ENCODE data around the gene HNRNPAB.

DNA sequence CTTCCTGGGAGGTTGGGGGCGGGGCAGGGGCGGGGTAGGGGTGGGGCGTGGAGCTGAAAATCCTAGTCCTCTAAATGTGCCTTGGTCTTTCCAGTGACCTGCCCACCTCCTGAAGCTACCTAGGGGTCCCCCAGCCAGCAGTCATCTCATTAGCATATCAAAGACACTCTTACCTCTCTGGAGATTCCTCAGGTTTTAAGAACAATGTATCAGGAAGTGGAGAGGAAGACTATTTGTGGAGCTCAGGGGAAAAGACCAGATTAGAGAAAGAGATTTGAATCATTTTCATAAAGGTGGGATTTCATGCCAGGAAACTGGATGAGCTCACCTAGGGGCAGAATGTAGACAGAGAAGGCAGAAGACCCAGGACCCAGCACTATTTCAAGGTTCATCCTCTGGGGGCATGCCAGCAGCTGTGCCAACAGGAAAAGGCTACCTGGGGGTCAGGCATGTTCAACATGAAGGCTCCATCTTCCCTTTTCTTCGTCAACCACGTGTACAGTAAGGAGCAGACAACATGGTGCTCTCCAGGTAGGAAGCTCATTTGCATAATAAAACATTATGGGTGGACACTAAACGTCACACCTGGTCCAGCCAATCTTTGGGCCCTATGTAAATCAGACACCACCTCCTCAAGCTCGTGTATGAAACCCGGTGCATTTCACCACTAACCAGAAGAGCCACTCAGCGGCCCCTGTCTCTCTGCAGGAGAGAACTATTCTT, 24.0 kb upstream of the HNRNPAB start:
- TF ChIP-seq, protein P1, sequence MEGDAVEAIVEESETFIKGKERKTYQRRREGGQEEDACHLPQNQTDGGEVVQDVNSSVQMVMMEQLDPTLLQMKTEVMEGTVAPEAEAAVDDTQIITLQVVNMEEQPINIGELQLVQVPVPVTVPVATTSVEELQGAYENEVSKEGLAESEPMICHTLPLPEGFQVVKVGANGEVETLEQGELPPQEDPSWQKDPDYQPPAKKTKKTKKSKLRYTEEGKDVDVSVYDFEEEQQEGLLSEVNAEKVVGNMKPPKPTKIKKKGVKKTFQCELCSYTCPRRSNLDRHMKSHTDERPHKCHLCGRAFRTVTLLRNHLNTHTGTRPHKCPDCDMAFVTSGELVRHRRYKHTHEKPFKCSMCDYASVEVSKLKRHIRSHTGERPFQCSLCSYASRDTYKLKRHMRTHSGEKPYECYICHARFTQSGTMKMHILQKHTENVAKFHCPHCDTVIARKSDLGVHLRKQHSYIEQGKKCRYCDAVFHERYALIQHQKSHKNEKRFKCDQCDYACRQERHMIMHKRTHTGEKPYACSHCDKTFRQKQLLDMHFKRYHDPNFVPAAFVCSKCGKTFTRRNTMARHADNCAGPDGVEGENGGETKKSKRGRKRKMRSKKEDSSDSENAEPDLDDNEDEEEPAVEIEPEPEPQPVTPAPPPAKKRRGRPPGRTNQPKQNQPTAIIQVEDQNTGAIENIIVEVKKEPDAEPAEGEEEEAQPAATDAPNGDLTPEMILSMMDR (IDR thresholded peaks at IDR 0.05), result no peak
- TF ChIP-seq EP300 (IDR thresholded peaks at IDR 0.05), result no peak
